ENCODE measurements around the gene PSME4.
"Not testable (repeated sequence)": the region's sequence is repeated elsewhere in the genome, so short reads cannot be mapped to it uniquely, and the experiment has no call there.

The PSME4 gene

DNA sequence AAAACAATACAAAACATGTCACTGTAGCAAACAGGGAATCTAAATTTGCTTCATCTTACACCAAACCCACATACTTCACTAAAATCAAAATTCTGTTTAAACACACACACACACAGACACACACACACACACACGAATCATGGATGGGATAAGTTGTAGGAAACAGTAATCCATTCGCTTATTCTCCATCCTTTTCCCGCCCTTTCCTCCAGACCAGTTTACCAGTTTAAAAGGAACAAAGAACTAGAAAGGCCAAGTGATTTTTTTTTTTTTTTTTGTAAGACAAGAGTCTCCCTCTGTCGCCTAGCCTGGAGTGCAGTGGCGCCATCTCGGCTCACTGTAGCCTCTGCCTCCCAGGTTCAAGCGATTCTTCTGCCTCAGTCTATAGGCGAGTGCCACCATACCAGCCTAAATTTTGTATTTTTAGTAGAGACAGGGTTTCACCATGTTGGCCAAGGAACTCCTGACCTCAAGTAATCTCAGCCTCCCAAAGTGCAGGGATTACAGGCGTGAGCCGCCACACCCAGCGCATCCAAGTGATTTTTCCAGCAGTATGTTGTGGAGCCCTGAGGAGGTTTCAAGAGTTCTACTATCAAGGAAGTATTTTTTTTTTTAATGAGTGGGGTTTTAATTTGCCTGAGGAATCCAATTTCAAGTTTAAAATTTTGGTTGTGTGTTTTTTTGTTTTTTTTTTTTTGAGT, 5.7 kb downstream of the PSME4 start:
- no peak for DNase-seq

DNA sequence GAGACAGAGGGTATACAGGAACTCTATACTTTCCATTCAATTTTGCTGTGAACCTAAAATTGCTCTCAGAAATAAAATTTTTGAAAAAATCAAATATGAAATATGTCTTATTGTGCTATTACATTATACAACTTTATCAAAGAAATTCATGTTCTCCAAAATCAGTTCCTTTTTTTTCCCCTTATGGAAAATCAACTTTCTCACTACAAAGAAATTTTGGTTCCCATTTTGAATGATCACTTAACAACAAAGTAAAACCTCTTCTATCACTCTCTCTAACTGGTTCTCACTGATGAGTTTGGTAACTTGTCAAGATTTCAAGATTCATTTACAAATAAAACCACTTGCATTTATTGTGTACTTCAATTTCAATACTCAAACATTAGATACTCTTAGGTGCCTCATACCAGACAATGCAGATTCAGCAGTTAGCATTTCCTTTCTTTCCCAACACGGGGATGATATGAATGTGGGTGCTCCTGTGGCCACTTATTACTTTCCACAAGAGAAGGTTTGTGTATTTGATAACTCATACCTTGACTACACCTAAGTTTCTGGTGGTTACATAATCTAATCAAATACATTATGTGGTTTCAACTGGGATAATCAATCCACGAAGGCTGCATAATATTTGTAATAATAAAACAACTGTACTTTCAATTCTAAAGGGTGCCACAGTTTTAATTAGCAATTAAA, 6.4 kb downstream of the PSME4 start:
- no peak for DNase-seq

DNA sequence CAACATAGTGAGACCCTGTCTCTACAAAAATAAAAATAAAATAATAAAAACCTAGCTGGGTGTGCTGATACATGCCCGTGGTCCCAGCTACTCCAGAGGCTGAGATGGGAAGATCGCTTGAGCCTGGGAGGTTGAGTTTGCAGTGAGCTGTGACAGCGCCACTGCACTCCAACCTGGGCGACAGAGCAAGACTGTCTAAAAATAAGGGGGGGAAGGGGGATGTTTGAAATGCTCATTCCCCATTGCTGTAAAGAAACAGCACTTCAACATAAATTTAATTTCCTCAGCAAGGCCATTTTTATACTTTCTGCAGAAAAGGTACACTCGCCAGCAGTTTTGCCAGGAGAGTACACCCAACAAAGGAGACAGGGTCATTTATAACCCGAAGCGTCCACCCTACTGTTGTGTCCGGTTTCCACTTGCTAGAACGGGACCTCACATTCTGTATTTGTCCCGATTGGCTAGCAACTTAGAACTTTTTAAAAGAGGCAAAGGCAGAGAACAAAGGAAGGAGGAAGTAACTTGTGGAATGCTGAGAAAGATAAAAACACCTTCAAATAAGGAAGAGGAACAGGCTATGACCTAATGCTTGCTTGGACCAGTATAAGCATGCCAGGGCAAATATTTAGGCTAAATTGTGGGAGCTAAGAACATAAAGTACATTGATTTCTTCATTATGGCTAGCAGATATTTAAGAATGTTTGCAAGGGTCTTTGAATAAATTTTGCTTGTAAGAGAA, 9.1 kb downstream of the PSME4 start:
- not testable (repeated sequence) for DNase-seq

DNA sequence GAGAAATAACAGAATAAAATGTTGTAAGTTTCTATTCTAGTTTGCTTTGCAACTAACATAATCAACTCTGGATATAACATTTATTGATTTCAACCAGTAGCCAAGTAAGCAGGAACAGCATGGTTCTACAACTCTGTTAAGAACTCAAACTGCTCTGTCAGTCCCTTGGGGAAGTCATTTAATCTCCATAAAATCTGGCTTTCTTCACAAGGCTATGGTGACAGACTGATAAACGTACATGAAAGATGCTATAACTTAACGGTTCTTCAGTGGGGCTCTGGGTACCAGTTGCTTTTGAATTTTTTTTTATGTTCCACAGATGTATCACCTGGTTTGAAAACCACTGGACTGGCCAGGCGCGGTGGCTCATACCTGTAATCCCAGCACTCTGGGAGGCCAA, 10.3 kb downstream of the PSME4 start:
- DNase-seq = no peak

DNA sequence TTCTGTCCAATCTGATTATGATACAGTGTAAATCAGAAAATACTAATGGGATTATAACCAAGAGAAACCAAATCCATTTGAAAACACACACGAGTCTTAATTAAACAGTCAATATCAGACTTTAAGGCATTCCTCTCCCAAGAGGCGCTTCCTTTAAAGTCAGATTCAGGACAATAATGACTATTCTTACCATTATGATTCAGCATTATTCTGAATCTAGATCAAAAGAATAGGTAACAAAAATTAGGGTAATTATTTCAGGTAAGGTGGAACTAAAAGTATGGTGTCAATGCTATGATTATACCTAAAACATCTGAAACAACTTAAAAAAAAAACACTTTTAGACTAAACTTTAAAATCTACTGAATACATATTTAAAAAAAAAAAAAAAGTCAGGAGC, 12.3 kb downstream of the PSME4 start:
- no peak for DNase-seq

DNA sequence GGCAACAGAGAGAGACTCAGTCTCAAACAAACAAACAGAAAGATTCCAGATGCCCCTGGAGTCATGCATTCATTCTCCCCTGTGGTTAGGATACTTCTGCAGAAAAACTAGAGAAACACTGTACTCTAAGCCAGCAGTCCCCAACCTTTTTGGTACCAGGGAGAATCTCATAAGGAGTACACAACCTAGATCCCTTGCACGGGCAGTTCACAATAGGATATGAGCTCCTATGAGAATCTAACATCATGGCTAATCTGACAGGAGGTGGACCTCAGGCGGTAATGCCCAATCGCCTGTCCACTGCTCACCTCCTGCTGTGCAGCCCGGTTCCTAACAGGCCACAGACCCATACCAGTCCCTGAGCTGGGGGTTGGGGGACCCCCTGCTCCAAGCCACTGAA, 18.3 kb downstream of the PSME4 start:
- no peak for DNase-seq

DNA sequence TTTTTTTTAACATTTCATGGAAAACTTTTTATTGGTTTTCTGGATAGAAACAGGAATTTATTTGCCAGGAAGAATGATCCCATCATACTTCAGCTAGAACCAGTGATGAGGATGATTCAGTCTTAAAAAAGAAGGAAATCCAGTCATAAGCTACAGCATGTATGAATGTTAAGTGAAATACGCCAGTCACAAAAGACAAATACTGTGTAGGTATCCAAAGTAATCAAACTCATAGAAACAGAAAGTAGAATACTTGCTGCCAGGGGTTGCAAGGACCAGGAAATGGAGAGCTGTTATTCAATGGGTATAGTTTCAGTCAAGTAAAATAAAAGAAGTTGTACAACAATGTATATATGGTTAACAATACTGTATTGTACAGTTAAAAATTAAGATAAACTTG, 21.3 kb downstream of the PSME4 start:
- no peak for DNase-seq

DNA sequence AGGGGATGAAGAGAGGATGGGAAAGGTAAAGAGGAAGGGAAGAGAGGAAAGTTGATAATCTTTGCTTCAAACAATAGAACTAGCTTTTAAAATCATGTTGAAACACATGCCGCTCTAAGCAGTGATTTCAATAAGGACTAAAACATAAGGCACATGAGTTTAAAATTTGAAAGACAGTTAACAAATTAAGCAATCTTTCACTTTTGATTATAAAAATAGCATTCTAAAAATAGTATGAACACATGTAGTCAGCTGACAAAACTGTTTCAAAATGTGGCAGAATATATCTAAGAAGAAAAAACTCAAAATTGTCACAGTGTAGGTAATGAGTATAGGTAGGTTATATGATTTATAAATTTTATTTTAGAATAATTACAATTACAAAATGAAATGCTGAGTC, 25.3 kb downstream of the PSME4 start:
- no peak for DNase-seq

DNA sequence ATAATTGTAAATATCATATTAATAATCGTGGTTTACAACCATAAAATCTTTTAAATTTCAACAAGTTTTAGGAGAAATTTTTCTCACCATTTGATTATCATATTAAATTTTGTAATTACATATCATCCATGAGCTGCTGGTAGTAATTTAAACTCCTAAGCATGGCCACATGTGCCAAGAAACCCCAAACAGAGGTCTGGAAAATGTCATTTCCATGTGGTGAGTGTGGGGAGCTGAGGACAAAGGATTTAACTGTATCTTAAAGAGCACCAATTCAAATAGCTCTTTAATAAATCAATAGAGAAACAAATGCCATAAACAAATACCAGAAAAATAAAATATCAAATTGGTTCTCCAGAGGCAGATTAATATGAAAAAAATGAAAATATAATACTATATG, 26.3 kb downstream of the PSME4 start:
- no peak for DNase-seq

DNA sequence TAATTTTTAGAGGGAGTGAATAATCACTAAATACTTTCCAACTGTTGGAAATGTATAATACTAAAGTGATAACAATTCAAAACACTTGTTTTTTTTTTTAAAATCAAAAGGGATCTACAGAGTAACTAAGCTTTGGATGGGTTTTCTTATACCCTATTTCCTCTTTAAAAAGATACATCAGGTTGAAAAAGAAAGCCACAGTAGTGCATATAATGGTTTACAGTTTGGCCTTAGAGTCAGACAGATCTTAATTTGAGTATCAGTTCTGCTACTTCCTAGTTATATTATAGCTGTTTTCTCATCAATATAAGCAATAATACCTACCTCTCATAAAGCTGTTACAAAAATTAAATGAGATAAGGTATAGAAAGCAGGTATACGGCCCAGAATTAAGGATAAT, 28.5 kb downstream of the PSME4 start:
- DNase-seq = no peak

DNA sequence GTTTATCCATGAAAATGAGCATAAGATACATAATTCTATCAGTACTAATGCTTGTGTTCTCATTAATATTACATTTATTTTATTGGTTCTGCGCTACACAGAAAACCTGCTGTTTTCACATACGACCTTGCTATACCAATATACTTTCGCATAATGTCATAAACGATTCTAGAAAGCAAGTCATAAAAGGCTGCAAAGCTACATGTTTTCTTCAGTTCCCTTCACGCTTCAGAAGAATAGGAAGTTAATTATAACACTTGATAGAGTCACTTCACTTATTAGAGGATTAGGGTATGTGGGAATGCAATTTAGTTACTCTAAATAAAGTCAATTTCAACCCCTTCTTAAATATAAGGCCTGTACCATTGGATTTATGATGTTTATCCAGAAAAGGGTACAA, 29.0 kb downstream of the PSME4 start:
- DNase-seq = no peak

DNA sequence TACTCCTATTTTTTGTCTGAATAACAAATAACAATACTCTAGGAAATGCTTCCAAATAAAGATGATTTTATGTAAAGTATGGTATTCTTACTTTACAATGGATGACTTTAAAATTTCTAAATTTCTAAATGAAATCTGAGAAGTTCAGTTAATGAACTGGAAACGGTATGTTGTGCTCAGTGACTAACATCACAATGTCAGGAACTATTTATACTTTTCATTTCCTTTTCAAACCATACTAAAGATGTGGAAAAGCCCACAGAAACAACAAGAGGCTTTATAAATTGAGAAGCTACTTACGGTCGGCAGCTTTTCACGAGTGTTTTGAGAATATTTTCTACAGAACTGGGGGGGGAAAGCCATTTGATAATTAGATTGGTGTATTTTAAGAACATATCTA, 31.1 kb downstream of the PSME4 start:
- DNase-seq = no peak

DNA sequence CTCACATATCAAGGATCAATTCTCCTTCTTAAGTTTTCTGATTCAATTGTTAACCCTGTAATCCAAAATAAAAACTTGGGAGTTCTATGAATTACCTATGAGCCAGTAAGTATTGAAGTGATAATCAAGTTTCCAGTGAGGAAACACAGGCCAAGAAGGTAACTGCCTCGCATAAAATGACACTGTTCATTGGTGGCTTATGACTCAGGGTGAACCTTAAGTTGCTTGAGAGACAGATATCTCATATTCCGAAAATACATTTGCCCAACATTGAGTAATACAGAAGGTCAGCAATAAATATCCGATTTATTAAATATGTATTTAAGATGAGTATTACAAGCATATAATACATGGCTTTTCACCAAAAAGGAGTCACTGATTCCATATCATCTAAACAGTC, 31.9 kb downstream of the PSME4 start:
- DNase-seq = no peak

DNA sequence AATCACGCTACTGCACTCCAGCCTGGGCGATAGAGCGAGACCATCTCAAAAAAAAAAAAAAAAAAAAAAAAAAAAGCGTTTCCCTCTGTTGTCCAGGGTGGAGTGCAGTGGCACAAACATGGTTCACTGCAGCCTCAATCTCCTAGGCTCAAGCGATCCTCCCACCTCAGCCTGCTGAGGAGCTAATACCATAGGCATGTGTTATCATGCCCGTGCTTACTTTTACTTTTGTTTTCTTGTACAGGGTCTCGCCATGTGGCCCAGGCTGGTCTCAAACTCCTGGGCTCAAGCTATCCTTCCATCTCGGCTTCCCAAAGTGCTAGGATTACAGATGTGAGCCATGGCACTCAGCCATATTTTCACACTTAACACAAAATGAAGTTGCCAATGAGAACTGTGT, 37.5 kb downstream of the PSME4 start:
- no peak for DNase-seq

DNA sequence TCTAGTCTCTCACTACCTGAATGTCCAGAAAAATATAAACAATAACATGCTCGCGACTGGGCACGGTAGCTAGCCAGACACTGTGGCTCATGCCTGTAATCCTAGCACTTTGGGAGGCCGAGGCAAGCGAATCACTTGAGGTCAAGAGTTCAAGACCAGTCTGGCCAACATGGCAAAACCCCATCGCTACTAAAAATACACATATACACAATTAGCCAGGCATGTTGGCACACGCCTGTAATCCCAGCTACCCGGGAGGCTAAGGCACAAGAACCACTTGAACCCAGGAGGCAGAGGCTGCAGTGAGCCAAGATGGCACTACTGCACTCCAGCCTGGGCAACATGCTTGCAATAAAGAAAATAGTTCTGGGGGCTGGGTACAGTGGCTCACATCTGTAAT, 44.5 kb downstream of the PSME4 start:
- not testable (repeated sequence) for DNase-seq

DNA sequence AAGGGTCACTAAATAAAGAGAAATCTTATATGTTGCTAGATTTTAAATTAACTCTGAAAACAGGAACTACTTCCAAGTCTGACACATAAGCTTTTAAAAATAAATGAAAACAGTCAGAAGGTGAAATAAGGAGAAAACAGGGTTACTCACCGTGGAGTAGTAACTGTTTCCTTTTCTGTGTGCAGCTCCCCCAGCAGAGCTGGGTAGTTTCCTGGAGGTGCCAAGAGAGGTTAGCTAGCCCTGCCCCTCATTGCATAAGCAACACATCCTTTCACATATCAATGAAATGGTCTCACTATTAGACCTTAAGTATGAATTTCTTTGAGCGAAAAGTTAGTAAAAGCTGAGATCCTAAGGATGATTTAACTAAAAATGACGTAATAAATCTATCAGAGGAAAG, 57.1 kb downstream of the PSME4 start:
- DNase-seq = peak in 1 of 2 donors; percentile 7

DNA sequence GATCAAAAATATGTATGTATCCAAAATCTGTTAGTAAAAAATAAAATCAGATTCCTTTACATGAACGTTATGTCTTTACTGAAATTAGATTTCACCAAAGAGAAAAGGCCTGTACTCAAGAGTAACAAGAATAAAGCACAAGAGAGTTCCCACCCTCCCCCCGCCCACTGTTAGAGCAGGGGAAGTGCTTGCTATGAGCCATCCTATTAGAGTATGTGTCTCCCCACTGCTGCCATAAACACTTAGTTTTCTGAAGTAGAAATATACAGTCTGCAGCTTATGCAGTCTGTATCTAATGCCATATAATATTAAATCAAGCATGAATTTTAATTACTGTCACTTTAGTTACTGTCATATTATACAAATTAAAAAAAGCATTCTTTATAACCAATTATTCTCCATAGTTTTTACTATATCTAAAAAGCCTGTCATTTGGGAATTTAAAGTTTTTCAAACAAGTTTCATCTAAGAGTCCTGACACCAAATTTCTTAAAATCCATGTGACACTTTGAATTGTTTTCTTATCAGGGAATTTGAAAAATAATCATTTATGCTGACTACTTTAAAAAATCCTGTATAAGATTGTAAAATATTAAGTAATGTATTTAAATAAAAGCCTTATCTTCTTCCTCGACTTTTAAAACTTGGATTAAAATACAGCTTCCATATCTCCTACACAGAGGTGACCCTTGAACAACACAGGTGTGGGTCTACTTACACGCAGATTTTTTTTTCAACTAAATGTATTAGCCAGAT, 59.2 kb downstream of the PSME4 start:
- DNase-seq = no peak

DNA sequence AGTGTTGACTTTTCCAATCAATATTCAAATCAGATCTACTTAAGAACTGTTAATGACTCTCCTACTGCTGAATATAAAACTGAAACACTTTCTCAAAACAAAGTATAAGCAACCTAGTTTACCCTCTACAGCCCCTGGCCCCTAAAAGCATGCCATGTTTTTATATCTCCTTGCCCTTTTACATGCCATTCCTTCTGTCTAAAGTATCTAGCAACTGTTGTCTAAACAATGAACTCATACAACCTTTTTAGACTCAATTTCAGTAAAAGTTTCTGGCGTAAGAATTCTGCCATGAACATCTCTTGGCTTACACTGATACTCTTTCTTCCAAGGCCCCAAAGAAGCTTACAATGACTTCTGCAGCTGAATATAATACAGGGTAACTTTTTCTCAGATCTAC, 63.2 kb downstream of the PSME4 start:
- no peak for DNase-seq

DNA sequence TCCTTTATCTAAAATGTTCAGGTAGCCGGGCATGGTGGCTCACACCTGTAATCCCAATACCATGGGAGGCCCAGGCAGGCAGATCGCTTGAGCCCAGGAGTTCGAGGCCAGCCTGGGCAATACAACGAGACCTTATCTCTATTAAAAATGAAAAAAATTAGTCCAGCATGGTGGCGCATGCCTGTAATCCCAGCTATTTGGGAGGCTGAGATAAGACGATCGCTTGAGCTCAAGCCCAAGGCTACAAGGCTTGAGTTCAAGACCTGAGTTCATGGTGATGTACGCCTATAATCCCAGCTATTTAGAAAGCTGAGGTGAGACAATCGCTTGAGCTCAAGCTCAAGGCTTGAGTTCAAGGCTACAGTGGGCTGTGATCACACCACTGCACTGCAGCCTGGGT, 65.4 kb downstream of the PSME4 start:
- no peak for DNase-seq

DNA sequence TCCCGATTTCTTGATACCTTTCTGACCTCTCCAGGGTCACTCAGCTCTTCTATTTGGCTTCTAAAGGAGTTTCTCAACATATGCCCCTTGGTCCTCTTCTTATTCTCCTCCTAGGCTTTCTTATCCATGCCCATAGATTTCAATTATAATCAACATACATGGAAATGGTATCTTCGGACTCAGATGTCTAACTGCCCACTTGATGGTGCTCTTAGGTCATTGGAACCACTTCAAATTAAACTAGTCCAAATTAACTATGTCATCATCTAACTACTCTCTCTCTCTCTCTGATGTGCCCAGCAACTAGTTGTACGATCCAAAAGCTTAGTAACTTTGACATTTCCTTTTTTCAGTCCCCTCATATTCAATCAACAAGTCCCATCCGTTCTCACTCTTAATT, 67.8 kb downstream of the PSME4 start:
- DNase-seq = no peak

DNA sequence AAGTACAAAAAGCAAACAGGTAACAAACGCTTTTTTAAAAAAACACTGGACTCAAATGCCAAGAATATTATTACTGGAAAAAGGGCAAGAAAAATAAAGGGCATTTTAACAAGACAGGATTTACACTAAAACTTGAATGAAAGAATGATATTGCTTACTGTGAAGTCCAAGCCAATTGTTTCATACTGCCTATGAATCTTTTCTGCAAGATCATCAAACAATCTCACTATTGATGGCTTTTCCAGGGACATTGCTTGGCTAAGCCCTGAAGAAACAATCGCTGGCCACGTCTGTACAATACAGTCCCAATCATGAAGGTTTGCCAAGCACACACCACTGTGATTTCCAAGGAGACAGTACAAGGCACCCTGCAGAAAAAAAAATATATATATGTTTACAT, 69.6 kb downstream of the PSME4 start:
- no peak for DNase-seq

DNA sequence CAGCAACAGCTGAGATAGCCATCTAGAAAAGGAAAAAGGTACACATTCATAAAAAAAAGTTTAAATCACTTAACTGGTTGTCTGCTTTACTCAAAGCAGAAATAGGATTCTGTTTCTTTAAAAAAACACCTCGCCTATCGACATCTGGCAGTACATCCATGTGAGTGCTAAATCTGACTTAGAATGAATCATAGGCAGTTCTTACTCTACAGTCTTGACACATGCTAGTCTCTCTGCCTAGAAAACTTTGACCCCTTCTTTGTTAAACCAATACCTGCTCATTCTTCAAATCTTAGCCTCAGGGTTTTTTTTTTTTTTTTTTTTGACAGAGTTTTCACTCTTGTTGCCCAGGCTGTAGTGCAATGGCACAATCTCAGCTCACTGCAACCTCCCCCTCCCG, 73.9 kb downstream of the PSME4 start:
- no peak for DNase-seq

Measured in CD4-positive, alpha-beta T cell treated with Interleukin-1 beta for 1 hour (primary cell).